Measurements from ENCODE around the gene RGS14.

The RGS14 gene

DNA sequence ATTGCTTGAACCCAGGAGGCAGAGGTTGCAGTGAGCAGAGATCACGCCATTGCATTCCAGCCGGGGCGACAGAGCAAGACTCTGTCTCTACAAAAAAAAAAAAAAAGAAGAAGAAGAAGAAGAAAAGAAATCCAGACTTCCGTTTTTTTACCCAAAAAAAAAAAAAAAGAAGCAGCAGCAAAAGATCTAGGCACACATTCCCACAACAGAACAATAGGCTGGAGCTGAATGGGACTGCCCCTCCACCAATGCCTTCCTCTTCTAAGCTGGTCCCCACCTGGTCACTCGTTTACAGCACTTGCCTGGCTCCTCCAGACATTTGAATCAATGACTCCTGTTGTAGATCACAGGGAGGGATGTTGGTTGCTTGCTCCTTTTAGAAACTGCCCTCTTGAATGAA, 4.6 kb upstream of the RGS14 start:
- TF ChIP-seq, protein P1, sequence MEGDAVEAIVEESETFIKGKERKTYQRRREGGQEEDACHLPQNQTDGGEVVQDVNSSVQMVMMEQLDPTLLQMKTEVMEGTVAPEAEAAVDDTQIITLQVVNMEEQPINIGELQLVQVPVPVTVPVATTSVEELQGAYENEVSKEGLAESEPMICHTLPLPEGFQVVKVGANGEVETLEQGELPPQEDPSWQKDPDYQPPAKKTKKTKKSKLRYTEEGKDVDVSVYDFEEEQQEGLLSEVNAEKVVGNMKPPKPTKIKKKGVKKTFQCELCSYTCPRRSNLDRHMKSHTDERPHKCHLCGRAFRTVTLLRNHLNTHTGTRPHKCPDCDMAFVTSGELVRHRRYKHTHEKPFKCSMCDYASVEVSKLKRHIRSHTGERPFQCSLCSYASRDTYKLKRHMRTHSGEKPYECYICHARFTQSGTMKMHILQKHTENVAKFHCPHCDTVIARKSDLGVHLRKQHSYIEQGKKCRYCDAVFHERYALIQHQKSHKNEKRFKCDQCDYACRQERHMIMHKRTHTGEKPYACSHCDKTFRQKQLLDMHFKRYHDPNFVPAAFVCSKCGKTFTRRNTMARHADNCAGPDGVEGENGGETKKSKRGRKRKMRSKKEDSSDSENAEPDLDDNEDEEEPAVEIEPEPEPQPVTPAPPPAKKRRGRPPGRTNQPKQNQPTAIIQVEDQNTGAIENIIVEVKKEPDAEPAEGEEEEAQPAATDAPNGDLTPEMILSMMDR (IDR thresholded peaks at IDR 0.05; ENCODE audit: low read depth, low read length): no peak

DNA sequence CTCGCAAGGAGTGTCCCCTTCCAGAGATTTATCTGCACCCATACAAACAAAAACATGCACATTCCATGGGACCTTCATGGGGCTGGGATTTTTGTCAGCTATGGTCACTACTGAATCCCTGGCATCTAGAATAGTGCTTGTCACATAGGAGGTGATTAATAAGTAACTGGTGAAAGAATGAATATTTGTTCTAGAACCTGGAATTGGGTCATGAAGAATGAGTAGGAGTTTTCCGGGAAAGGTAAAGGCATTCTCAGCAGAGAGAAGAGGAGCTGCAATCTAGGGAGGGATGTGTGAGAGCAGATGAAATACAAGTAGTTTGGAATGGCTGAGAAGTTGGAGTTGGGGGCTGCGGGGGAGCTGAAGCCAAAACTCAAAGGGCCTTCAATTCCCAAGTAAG, 3.5 kb upstream of the RGS14 start:
- in situ Hi-C loops (cut with HindIII; ENCODE audit: low sequenced_read_pairs): no loop called here
- DNase-seq (ENCODE audit: low read depth, low spot score): no peak
- H3K4me3 ChIP-seq (ENCODE audit: low read depth, low read length): no peak overlapping the region
- TF ChIP-seq, protein P1 (IDR thresholded peaks at IDR 0.05; ENCODE audit: low read depth, low read length): no peak

More for the DNA sequence above, 4.6 kb upstream of the RGS14 start:
- in situ Hi-C loops (cut with HindIII; ENCODE audit: low sequenced_read_pairs): no loop called here
- DNase-seq (ENCODE audit: low read depth, low spot score): no peak
- H3K4me3 ChIP-seq (ENCODE audit: low read depth, low read length): no peak overlapping the region

DNA sequence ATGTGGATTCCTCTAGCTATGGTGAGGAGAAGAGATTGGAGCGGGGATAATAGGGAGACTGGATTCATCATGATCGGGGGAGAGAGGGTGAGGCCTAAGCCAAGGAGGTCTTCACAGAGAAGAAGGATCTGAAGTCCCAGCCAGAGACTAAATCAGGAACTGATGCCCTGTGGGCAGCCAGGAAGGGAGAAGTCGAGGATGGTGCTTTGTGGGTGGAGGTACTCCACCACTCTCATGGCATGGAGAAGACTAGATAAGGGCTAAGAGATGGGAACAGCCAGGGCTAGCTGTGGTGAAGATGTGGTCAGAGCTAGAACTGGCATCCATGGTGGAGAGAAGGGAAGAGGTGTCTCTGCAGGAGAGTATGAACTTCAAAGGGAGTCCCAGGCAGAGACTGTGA, 3.0 kb upstream of the RGS14 start:
- DNase-seq (ENCODE audit: low read depth, low spot score): no peak
- TF ChIP-seq, protein P1 (IDR thresholded peaks at IDR 0.05; ENCODE audit: low read depth, low read length): no peak
- in situ Hi-C loops (cut with HindIII; ENCODE audit: low sequenced_read_pairs): no loop called here
- no peak overlapping the region for H3K4me3 ChIP-seq (ENCODE audit: low read depth, low read length)

DNA sequence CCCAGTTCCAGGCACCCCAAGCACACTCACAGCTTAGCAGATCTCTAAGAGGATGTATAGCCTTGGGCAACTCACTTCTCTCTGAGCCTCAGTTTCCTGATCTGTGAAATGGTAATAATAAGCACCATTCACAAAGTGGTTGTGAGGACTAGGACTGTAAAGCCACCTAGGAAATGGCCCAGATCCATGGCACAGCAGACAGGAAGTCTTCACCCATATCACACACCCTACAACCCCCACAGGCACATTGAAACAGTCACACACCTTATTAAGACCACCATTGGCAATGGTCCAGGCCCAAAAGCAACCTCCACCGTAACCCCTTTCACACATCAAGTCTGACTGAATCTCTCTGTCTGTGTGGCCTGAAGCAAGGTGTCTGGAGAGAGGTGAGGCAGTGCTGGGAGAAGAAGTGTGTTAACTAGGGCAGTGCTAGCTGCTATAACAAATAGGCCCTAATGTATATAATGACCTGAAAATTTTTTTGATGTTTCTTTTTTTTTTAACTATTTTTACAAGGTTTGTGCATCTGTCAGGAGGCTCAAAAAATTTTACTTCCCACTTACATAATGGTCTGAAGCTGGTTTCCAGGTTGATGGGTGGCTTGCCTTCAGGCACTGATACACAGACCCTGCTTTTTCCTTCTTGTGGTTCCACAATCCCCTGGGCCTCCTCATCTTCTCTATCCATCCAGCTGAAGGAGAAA, 2.4 kb upstream of the RGS14 start:
- in situ Hi-C loops (cut with HindIII; ENCODE audit: low sequenced_read_pairs): no loop called here
- TF ChIP-seq, protein P1 (IDR thresholded peaks at IDR 0.05; ENCODE audit: low read depth, low read length): no peak
- DNase-seq (ENCODE audit: low read depth, low spot score): no peak
- no peak overlapping the region for H3K4me3 ChIP-seq (ENCODE audit: low read depth, low read length)

DNA sequence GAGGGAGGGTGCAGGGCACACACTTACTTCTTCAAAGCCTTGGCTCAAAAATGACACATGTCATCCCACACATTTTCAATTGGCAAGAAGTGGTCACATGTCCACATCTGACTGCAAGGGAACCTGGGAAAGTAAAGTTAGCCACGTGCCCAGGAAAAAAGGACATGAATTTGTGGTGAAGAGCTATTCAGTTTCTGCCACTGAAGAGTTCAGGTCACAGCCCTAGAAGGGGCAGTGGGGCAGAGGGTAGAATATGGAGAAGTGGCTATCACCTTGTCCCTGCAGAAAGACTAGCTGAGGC, 1.9 kb upstream of the RGS14 start:
- in situ Hi-C loops (cut with HindIII; ENCODE audit: low sequenced_read_pairs): no loop called here
- no peak overlapping the region for H3K4me3 ChIP-seq (ENCODE audit: low read depth, low read length)
- no peak for DNase-seq (ENCODE audit: low read depth, low spot score)
- TF ChIP-seq, protein P1 (IDR thresholded peaks at IDR 0.05; ENCODE audit: low read depth, low read length): no peak

DNA sequence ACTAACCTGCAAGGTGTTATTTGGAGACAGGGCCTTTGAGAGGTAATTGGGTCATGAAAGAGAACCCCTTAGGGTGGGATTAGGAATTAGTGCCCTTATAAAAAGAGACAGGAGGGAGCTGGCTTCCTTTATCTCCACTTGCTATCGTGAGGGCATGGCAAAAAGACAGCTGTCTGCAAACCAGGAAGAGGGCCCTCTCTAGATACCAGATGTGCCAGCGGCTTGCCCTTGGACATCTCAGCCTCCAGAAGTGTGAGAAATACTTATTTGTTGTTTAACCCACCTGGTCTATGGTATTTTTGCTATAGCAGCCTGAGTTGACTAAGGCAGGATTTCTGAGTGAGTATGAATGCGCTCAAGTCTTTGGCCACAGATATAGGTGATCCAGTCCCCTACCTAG, 978 bp upstream of the RGS14 start:
- DNase-seq (ENCODE audit: low read depth, low spot score): no peak
- in situ Hi-C loops (cut with HindIII; ENCODE audit: low sequenced_read_pairs): no loop called here
- H3K4me3 ChIP-seq (ENCODE audit: low read depth, low read length): no peak overlapping the region
- TF ChIP-seq, protein P1 (IDR thresholded peaks at IDR 0.05; ENCODE audit: low read depth, low read length): no peak

DNA sequence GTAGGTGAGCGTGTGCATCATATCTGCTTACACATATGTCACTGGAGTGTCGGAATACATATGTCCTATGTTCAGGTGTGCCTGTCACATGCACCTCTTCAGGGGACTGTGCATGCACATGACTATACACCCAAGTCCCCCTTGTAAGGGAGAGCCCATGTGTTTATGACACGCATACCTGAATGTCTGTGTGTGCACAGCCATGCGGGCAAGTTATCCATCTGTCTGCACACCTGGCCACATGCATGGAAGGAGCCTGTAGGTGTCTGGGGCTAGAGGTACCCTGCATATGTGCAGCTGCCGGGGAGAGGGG, 622 bp upstream of the RGS14 start:
- in situ Hi-C loops (cut with HindIII; ENCODE audit: low sequenced_read_pairs): no loop called here
- DNase-seq (ENCODE audit: low read depth, low spot score): no peak
- TF ChIP-seq, protein P1 (IDR thresholded peaks at IDR 0.05; ENCODE audit: low read depth, low read length): no peak
- H3K4me3 ChIP-seq (ENCODE audit: low read depth, low read length): no peak overlapping the region

Data from astrocyte of the spinal cord (primary cell).